GM19438 (cell line): ENCODE measurements around the gene GDPD4.

Source experiments
- ATAC-seq: cut with Tn5 transposase; IDR thresholded peaks from one replicate; pipeline ENCODE4 v1.9.1; 2021; ENCODE audit warnings: low read depth; ENCODE audit not compliant: unreplicated experiment

The GDPD4 gene, protein sequence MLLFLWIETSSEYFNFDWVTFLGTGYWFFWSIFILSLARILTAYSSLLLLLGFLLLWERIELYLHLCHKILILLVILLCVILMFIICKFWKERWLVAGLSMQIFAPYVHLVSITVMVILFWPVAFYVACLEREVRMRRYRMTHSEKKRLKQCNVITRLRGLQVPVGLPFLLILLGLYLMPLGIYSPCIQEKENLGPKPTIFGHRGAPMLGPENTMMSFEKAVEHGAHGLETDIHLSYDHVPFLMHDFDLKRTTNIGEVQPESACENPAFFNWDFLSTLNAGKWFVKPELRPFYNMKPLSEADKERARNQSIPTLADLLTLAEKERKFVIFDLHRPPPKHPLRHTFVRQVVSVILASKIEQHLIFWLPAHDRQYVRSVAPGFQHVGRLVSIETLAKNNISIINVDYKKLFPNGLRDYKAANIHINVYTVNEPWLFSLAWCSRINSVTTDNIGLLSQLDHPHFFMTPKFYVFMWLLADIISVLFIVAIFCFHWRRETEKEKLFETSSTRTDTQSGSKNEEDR

GRCh38 chr11:77301510-77301909, at the start of gene GDPD4:
Gene GDPD4 (minus strand): TSS chr11:77301686. CDS start chr11:77285137, 16,549 bp downstream.
- no peak for ATAC-seq

DNA sequence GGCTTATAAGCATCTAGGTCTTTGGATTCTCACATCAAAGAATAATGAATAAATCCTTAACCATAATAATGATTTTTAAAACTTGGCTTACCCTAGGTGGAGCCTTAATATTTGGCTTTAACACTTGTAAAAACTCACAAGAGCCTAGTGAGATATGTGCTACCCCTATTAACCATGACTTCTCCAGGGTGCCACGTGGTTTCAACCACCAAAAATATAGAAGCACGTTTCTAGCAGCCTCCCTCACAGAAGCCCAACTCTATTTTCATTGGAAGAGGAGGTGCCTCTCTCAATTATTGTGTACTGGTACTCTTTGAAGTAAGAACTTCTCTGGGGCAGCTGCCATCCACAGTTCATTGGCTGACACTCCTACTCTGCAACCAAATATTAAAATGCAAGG, 46.5 kb upstream of the GDPD4 start:
- ATAC-seq = no peak

- ATAC-seq = no peak
These were observed 45.6 kb upstream of the GDPD4 start for GRCh38 chr11:77346906-77347603.

- no peak for ATAC-seq
These were observed 44.1 kb upstream of the GDPD4 start for GRCh38 chr11:77345621-77346020.

GRCh38 chr11:77340501-77340900, 39.0 kb upstream of the GDPD4 start:
- ATAC-seq = no peak

DNA sequence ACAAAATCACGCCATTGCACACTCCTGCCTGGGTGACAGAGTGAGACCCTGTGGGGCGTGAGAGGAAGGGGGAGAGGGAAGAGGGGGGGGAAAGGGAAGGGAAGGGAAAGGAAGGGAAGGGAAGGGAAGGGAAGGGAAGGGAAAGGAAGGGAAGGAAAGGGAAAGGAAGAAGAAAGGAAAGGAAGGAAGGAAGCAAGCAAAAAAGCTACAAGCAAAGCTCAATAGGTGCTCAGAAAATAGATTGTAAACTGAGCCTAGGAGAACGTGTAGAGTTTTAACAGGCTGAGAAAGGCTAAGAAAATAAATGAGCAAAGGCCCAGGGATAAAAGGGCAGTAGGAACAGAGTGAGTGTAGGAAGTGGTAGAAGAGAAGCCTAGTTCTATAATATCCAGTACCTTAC, 30.8 kb upstream of the GDPD4 start:
- ATAC-seq = no peak

DNA sequence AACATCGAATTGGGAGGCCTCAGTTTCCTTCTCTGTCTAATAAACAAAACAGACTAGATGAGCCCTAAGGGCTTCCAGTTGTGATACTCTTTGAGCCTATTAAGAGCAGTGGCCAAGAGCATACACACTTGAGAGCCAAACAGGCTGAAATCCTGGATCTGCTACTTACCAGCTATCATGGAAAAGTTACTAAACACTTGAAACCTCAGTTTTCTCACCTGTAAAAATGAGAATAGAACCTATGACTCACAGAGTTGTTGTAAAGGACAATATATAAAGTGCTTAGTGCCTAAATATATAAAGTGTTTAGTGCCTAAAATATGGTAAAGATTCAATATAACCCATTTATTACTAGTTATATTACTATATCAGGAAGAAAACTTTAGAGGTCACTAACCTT, 23.7 kb upstream of the GDPD4 start:
- no peak for ATAC-seq

GRCh38 chr11:77324508-77324907, 23.0 kb upstream of the GDPD4 start:
- no peak for ATAC-seq

DNA sequence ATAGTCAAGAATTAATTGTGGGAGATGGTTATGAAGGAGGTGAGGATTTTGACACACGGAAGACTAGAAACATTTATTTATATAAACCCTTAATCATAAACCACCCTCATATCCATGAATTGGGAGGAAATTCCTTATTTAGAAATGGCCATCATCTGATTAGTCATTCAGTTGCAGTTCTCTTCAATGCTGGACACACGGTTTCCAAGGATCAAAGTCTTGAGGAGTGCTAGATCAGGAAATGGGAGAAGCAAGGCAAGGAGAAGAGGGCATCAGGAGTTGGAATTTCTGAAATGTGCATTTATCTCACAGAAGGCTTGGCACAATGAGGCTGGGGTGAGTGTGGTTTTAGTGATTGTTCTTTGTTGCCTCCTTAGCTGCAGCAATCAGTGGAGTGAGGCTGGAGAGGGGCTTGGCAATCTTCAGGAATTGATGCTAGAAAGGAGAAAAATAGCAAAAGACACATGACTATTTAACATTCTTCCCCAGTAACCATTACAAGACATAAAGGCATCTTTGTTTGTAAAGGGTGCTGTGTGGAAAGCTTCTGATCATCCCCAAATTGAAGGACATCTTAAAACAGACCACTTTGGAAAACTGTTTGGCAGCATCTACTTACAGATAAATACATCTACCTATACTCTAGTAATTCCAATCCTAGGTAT, 21.6 kb upstream of the GDPD4 start:
- no peak for ATAC-seq

GRCh38 chr11:77322506-77322905, 21.0 kb upstream of the GDPD4 start:
- no peak for ATAC-seq

GRCh38 chr11:77320351-77320750, 18.9 kb upstream of the GDPD4 start:
- no peak for ATAC-seq

GRCh38 chr11:77318600-77318999, 17.1 kb upstream of the GDPD4 start:
- no peak for ATAC-seq

- ATAC-seq = no peak
These were observed 15.4 kb upstream of the GDPD4 start for GRCh38 chr11:77316733-77317342.

GRCh38 chr11:77312107-77312506, 10.6 kb upstream of the GDPD4 start:
- no peak for ATAC-seq

- ATAC-seq = no peak
These were observed 10.2 kb upstream of the GDPD4 start for GRCh38 chr11:77311701-77312100.

DNA sequence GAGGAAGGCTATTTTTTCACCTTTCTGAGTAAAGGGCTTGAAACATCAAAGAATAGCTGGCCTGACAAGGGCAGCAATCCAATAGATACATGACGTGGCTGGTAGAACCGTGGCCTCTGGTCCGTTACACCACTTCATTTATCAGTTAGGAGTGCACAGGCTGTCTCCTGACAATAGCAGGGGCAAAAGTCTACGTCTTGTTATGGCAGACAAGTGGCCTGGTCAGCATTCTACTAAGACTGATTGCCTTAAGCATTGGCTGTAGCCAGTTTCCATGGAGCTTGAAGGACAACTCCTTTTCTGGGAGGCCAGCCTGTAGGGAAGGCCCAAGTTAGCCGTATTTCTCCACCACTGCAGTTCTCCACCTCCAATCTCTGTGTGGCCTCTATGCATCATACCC, 9.2 kb upstream of the GDPD4 start:
- no peak for ATAC-seq

DNA sequence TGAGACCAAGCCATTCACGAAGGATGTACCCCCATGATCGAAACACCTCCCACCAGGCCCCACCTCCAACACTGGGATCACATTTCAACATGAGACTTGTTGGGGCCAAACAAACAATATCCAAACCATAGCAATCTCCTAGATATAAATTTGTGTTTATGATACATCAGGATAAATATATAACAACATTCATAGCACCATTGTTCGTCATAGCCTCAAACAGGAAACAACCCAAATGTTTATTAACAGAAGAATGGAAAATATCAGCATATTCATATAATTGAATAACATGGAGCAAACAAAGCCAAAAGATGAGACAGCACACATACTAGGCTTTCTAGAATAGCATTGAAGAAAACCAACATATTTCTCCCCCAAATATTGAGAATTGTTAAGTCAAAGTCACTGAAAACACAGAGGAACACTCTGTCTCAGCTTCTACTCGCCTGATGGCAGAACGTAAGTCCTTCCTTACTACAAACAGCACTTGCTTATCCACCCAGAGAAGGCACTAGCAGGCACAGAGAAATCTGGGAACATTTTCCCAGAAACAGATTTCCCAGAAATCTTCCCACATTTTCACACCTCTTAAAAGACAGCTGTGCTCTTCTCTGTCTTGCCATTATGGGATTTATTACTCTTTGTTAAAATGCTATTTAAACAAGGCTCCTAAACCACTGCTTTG, 8.1 kb upstream of the GDPD4 start:
- no peak for ATAC-seq

GRCh38 chr11:77308838-77309237, 7.4 kb upstream of the GDPD4 start:
- ATAC-seq = no peak

GRCh38 chr11:77303328-77303727, 1.8 kb upstream of the GDPD4 start:
- ATAC-seq = no peak

DNA sequence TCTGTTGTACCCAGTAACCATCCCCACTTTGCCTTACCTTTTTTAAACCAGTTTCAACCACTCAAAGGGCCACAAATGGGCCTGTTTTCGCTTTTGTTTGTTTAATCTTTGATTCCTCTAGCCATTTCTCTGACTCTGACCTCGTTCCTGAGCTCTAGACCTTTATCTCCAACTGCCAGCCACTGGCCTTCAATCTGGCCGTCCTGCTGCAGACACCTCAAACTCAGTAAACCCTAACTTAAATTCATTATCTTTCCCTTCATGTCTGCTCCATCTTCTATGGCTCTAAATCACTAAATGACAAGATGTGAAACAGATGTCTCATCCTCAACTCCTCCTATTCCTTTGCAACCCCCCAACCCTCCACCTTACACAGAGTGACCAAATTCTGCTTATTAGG, 1.3 kb upstream of the GDPD4 start:
- no peak for ATAC-seq
